ENCODE measurements around the gene LCN10.

Gene LCN10

DNA sequence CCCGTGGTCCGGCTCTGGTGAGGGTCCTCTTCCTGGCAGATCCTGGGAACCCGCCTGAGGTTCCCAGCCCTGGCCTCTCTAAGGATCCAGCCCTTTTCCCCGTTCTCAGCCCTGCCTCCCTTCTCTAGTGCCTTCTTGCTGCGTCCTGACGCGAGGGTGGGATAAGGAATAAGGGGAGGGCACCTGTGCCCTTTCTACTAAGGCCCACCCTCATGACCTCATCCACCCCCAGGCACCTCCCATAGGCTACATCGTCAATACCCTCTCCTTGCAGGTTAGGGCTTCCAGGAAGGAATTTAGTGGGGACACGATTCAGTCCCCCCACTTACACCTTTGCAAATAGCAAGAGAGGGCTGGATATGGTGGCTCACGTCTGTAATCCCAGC is 41.1 kb downstream of the LCN10 start:
- TF ChIP-seq, protein P1, sequence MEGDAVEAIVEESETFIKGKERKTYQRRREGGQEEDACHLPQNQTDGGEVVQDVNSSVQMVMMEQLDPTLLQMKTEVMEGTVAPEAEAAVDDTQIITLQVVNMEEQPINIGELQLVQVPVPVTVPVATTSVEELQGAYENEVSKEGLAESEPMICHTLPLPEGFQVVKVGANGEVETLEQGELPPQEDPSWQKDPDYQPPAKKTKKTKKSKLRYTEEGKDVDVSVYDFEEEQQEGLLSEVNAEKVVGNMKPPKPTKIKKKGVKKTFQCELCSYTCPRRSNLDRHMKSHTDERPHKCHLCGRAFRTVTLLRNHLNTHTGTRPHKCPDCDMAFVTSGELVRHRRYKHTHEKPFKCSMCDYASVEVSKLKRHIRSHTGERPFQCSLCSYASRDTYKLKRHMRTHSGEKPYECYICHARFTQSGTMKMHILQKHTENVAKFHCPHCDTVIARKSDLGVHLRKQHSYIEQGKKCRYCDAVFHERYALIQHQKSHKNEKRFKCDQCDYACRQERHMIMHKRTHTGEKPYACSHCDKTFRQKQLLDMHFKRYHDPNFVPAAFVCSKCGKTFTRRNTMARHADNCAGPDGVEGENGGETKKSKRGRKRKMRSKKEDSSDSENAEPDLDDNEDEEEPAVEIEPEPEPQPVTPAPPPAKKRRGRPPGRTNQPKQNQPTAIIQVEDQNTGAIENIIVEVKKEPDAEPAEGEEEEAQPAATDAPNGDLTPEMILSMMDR (IDR thresholded peaks at IDR 0.05; ENCODE audit: borderline replicate concordance, extremely low read depth, low read length, poor library complexity, severe bottlenecking), result no peak
- no peak for TF ChIP-seq EZH2 (IDR thresholded peaks at IDR 0.05; ENCODE audit: borderline replicate concordance, low read depth, low read length, severe bottlenecking)
- Histone ChIP-seq H3K79me2 (ENCODE audit: insufficient read depth, low read length) (no peaks in the 10 kb centered on the region), H3K4me3 (ENCODE audit: low read depth in 1 of 2, low read length in 2 of 2) (no peak overlapping the region), H3K4me2 (ENCODE audit: insufficient read depth, low read length) (no peak overlapping the region), H3K36me3 (ENCODE audit: insufficient read depth, low read length) (no peaks in the 10 kb centered on the region), H2AFZ (ENCODE audit: low read depth, low read length) (no peak overlapping the region), H3K27me3 (ENCODE audit: insufficient read depth, low read length, poor library complexity) (peaks cover 8% of the 10 kb centered on the region), H3K9me3 (ENCODE audit: insufficient read depth, low read length, severe bottlenecking) (no peaks in the 10 kb centered on the region), H4K20me1 (ENCODE audit: insufficient read depth, low read length) (no peaks in the 10 kb centered on the region), H3K9ac (ENCODE audit: low read depth, low read length) (no peak overlapping the region), H3K4me1 (ENCODE audit: insufficient read depth, low read length) (peaks cover 4% of the 10 kb centered on the region; the same call in 1 of the 2 replicates), H3K27ac (ENCODE audit: low read length) (no peak overlapping the region)
- DNase-seq (no peak), ATAC-seq (ENCODE audit: insufficient read depth, low read depth) (no peak)

DNA sequence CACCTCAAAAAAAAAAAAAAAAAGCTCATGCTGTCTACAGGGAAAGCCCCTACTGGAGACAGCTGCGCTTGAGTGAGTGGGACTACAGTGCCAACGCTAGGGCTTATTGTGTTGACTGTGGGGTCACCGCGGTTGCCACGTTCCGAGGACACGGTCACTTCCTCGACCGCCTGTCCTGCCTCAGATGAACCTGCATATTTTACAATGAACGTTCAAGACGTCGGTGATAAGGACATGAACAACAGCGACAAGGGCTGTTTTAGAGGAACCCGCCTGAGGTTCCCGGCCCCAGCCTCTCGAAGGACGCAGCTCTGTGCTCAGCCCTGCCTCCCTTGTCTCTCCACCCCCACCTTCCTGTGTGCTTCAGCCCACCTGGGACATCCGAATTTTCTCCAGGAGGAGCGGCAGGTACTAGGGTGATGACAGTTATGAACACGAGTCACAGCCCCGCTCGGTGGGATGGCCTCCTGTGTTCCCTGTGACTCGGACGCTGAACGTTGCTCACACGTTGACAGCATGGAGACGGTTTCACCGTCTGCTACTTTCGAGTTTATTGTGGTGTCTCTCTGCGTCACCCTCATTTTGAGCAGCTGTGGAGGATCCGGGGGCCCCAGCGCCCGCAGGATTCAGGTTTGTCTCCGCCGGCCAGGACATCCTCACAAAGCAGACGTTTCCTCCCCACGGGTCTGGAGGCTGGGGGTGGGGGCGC is 41.6 kb downstream of the LCN10 start:
- H3K79me2 ChIP-seq (ENCODE audit: insufficient read depth, low read length), result no peaks in the 10 kb centered on the region
- TF ChIP-seq, protein P1 (IDR thresholded peaks at IDR 0.05; ENCODE audit: borderline replicate concordance, extremely low read depth, low read length, poor library complexity, severe bottlenecking), result no peak
- TF ChIP-seq EZH2 (IDR thresholded peaks at IDR 0.05; ENCODE audit: borderline replicate concordance, low read depth, low read length, severe bottlenecking), result no peak
- no peak overlapping the region for H3K4me3 ChIP-seq (ENCODE audit: low read depth in 1 of 2, low read length in 2 of 2)
- no peak overlapping the region for H3K9ac ChIP-seq (ENCODE audit: low read depth, low read length)
- no peaks in the 10 kb centered on the region for H3K9me3 ChIP-seq (ENCODE audit: insufficient read depth, low read length, severe bottlenecking)
- H3K27ac ChIP-seq (ENCODE audit: low read length), result no peak overlapping the region
- H2AFZ ChIP-seq (ENCODE audit: low read depth, low read length), result no peak overlapping the region
- DNase-seq (no peak), ATAC-seq (ENCODE audit: insufficient read depth, low read depth) (no peak)
- H3K4me2 ChIP-seq (ENCODE audit: insufficient read depth, low read length), result no peak overlapping the region
- no peaks in the 10 kb centered on the region for H3K36me3 ChIP-seq (ENCODE audit: insufficient read depth, low read length)
- no peaks in the 10 kb centered on the region for H4K20me1 ChIP-seq (ENCODE audit: insufficient read depth, low read length)
- peaks cover 8% of the 10 kb centered on the region for H3K27me3 ChIP-seq (ENCODE audit: insufficient read depth, low read length, poor library complexity)
- H3K4me1 ChIP-seq (ENCODE audit: insufficient read depth, low read length), result peaks cover 4% of the 10 kb centered on the region; the same call in 1 of the 2 replicates

DNA sequence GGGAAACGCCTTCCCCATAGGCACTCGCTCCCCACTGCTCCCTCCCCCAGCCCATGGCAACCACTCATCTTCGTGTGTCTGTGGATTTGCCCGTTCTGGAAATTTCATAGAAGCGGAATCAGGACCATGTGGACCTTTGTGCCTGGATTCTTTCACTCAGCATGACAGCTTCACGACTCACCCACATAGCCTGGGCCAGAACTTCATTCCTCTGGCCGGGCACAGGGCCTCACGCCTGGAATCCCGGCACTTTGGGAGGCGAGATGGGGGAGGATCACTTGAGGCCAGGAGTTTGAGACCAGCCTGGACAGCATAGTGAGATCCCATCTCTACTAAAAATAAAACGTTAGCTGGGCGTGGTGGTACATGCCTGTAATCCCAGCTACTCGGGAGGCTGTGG is 42.4 kb downstream of the LCN10 start:
- Histone ChIP-seq H3K9me3 (ENCODE audit: insufficient read depth, low read length, severe bottlenecking) (no peaks in the 10 kb centered on the region), H3K79me2 (ENCODE audit: insufficient read depth, low read length) (no peaks in the 10 kb centered on the region), H4K20me1 (ENCODE audit: insufficient read depth, low read length) (no peaks in the 10 kb centered on the region), H3K4me3 (ENCODE audit: low read depth in 1 of 2, low read length in 2 of 2) (no peak overlapping the region), H2AFZ (ENCODE audit: low read depth, low read length) (no peak overlapping the region), H3K4me1 (ENCODE audit: insufficient read depth, low read length) (peaks cover 4% of the 10 kb centered on the region; the same call in 1 of the 2 replicates), H3K27me3 (ENCODE audit: insufficient read depth, low read length, poor library complexity) (peaks cover 8% of the 10 kb centered on the region), H3K4me2 (ENCODE audit: insufficient read depth, low read length) (no peak overlapping the region), H3K9ac (ENCODE audit: low read depth, low read length) (no peak overlapping the region), H3K27ac (ENCODE audit: low read length) (no peak overlapping the region), H3K36me3 (ENCODE audit: insufficient read depth, low read length) (no peaks in the 10 kb centered on the region)
- no peak for ATAC-seq (ENCODE audit: insufficient read depth, low read depth)
- TF ChIP-seq, protein P1 (IDR thresholded peaks at IDR 0.05; ENCODE audit: borderline replicate concordance, extremely low read depth, low read length, poor library complexity, severe bottlenecking), result no peak
- TF ChIP-seq EZH2 (IDR thresholded peaks at IDR 0.05; ENCODE audit: borderline replicate concordance, low read depth, low read length, severe bottlenecking), result no peak
- DNase-seq, result no peak

Data from DND-41 (cell line).